BE2C (cell line): ENCODE data around the gene ACIN1.

Experiments
- DNase-seq: peaks from one replicate; pipeline ENCODE4 v3.0.0-alpha.2; 2020
- H3K27me3 ChIP-seq: fragments of 250-450 bp; sonication (Bioruptor Pico); 2 replicates; pipeline ENCODE4 v1.5.1; 2020; ENCODE audit warnings: mild to moderate bottlenecking
- H3K36me3 ChIP-seq: fragments of 250-450 bp; sonication (Bioruptor Pico); 2 replicates; pipeline ENCODE4 v1.5.1; 2020; ENCODE audit warnings: mild to moderate bottlenecking
- H3K4me1 ChIP-seq: fragments of 250-450 bp; sonication (Bioruptor Pico); 2 replicates; pipeline ENCODE4 v1.5.1; 2020
- H3K4me3 ChIP-seq: 2 replicates; pipeline ENCODE4 v1.5.1; 2011; ENCODE audit warnings: low read depth, low read length
- H3K9me3 ChIP-seq: fragments of 250-450 bp; sonication (Bioruptor Pico); 2 replicates; pipeline ENCODE4 v1.5.1; 2020
- CTCF ChIP-seq: IDR thresholded peaks from 2 replicates; pipeline ENCODE4 v1.5.1; 2012; ENCODE audit warnings: mild to moderate bottlenecking, low read depth, low read length

Gene ACIN1

GRCh38 chr14:23054000-23054811 is 40.7 kb downstream of the ACIN1 start:
- TF ChIP-seq CTCF, result peak; percentile 31
- Histone ChIP-seq H3K4me1 (peaks cover 11% of the 10 kb centered on the region), H3K4me3 (no peak overlapping the region), H3K36me3 (peaks cover 53% of the 10 kb centered on the region), H3K27me3 (no peaks in the 10 kb centered on the region), H3K9me3 (no peaks in the 10 kb centered on the region)
- DNase-seq, result peak; percentile 53

GRCh38 chr14:23053426-23053825 is 41.5 kb downstream of the ACIN1 start:
- H3K9me3 ChIP-seq, result no peaks in the 10 kb centered on the region
- no peak for TF ChIP-seq CTCF
- no peak overlapping the region for H3K4me3 ChIP-seq
- peaks cover 11% of the 10 kb centered on the region for H3K4me1 ChIP-seq
- peaks cover 55% of the 10 kb centered on the region for H3K36me3 ChIP-seq
- H3K27me3 ChIP-seq, result no peaks in the 10 kb centered on the region
- DNase-seq, result no peak

GRCh38 chr14:23052671-23053070 is 42.3 kb downstream of the ACIN1 start:
- no peak for TF ChIP-seq CTCF
- H3K4me3 ChIP-seq, result no peak overlapping the region
- H3K4me1 ChIP-seq, result peaks cover 11% of the 10 kb centered on the region
- H3K36me3 ChIP-seq, result peaks cover 60% of the 10 kb centered on the region
- no peak for DNase-seq
- no peaks in the 10 kb centered on the region for H3K9me3 ChIP-seq
- H3K27me3 ChIP-seq, result no peaks in the 10 kb centered on the region

DNA sequence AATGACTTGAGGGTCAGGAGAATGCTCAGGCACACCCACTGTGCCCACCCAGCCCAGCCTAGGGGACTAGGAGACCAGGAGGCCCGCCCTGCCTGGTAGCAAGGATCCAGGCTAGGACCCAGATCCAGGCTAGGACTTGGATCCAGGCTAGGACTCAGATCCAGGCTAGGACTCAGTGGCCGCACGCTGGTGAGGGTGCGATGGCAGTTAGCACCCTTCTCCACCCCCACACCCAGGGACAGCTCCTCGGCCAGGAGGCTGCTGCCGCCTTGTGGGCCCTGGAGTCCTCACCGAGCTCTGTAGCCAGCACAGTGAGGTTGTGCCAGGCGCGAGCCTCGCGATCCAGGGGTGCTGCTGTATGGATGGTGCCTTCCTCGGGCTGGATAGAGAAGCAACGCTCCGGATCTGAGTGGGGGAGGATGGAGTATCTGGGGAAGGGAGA is 42.7 kb downstream of the ACIN1 start:
- peak; percentile 49 for DNase-seq

GRCh38 chr14:23051141-23052057 is 43.5 kb downstream of the ACIN1 start:
- no peak for DNase-seq
- Histone ChIP-seq H3K27me3 (no peaks in the 10 kb centered on the region), H3K4me1 (peaks cover 11% of the 10 kb centered on the region), H3K36me3 (peaks cover 66% of the 10 kb centered on the region), H3K9me3 (no peaks in the 10 kb centered on the region), H3K4me3 (no peak overlapping the region)
- no peak for TF ChIP-seq CTCF

More for the DNA sequence above, 42.7 kb downstream of the ACIN1 start:
- no peaks in the 10 kb centered on the region for H3K9me3 ChIP-seq
- TF ChIP-seq CTCF, result peak; percentile 40
- H3K4me3 ChIP-seq, result no peak overlapping the region
- H3K27me3 ChIP-seq, result no peaks in the 10 kb centered on the region
- H3K4me1 ChIP-seq, result peaks cover 11% of the 10 kb centered on the region
- H3K36me3 ChIP-seq, result peaks cover 64% of the 10 kb centered on the region
